ENCODE measurements around the gene RITA1. TPM values are rescaled to one million over a fixed set of nuclear protein-coding genes. Genes with fewer than 3 reads are reported as not detected.

Gene RITA1
- total and polyA plus RNA-seq, 10 of the 15 experiments (the other 5 are each of a cell fraction or from before 2014, with no cell fraction given): 2.3 to 39.9 (median 24.8) TPM

- TF ChIP-seq SMC3 (IDR thresholded peaks at IDR 0.05; ENCODE audit: borderline replicate concordance, low read length) (peak; percentile 41; the same call in 1 of the 2 replicates), ZNF384 (IDR thresholded peaks at IDR 0.05; ENCODE audit: borderline replicate concordance, low read depth, low read length) (peak; percentile 58; the same call in 1 of the 2 replicates), RAD21 (IDR thresholded peaks at IDR 0.05; ENCODE audit: insufficient read depth, low read depth, low read length) (peak; percentile 59), IKZF1 (conservative IDR thresholded peaks at IDR 0.05) (peak; percentile 66), LARP7 (IDR thresholded peaks at IDR 0.05) (peak; percentile 85; the same call in 1 of the 2 replicates), CBFB (IDR thresholded peaks at IDR 0.05; ENCODE audit: low read depth) (no peak), RCOR1 (conservative IDR thresholded peaks at IDR 0.05; ENCODE audit: low read depth, low read length) (no peak), RB1 (IDR thresholded peaks at IDR 0.05; ENCODE audit: borderline replicate concordance) (peak; percentile 22; the same call in 1 of the 2 replicates), CTCF (IDR thresholded peaks at IDR 0.05 in 2 of 3, conservative IDR thresholded peaks at IDR 0.05 in 1 of 3; ENCODE audit: control insufficient read depth in 2 of 3, extremely low read depth in 1 of 3, insufficient read depth in 1 of 3, low read depth in 3 of 3, low read length in 3 of 3) (peak; percentile 45 to 77 (median 53); a peak in 5 of 6 replicates), BACH1 (IDR thresholded peaks at IDR 0.05; ENCODE audit: borderline replicate concordance) (0 out of 2 replicates have a peak, but pooled peaks have one; percentile 43)
These were observed 32.4 kb upstream of the RITA1 start (continued) for GRCh38 chr12:113152835-113153814.
